ENCODE measurements around the gene EHMT2. TPM values are rescaled to one million over a fixed set of nuclear protein-coding genes. Genes with fewer than 3 reads are reported as not detected.
"Not testable (repeated sequence)": the region's sequence is repeated elsewhere in the genome, so short reads cannot be mapped to it uniquely, and the experiment has no call there.

EHMT2 gene
- total RNA-seq, 1 donor from 2014 or later = 14.5 TPM

DNA sequence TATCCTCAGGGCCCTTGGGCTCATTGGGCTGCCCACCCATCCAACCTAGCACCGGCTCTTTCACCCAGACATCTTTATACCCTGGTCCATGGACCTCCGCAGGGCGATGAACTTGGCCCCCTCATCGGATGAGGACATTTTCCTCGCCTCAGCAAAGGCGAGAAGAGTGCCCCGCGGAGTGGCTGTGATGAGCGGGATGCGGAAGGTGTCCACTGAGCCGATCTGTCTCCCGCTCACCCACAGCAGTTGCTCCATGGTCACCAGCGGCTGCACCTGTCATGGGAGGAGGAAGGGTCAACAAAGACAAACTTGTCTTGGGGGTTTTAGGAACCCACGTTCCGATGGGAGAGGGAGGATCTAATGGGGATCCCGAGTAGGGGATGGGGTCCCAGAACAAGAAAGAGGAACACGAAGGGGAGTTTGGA lies 35.6 kb downstream of the EHMT2 start:
- Histone ChIP-seq H3K27me3 (ENCODE audit: control insufficient read depth, insufficient read depth, low read length) (no peaks in the 10 kb centered on the region), H3K4me3 (ENCODE audit: low read depth, low read length) (peak overlapping the region; percentile 82), H3K36me3 (ENCODE audit: control insufficient read depth, insufficient read depth, low read length) (peaks cover 13% of the 10 kb centered on the region)
- TF ChIP-seq, protein P1, sequence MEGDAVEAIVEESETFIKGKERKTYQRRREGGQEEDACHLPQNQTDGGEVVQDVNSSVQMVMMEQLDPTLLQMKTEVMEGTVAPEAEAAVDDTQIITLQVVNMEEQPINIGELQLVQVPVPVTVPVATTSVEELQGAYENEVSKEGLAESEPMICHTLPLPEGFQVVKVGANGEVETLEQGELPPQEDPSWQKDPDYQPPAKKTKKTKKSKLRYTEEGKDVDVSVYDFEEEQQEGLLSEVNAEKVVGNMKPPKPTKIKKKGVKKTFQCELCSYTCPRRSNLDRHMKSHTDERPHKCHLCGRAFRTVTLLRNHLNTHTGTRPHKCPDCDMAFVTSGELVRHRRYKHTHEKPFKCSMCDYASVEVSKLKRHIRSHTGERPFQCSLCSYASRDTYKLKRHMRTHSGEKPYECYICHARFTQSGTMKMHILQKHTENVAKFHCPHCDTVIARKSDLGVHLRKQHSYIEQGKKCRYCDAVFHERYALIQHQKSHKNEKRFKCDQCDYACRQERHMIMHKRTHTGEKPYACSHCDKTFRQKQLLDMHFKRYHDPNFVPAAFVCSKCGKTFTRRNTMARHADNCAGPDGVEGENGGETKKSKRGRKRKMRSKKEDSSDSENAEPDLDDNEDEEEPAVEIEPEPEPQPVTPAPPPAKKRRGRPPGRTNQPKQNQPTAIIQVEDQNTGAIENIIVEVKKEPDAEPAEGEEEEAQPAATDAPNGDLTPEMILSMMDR (IDR thresholded peaks at IDR 0.05; ENCODE audit: insufficient read depth, low read length, severe bottlenecking) = no peak
- no peak for DNase-seq (ENCODE audit: low read depth)
- no peak for FAIRE-seq

DNA sequence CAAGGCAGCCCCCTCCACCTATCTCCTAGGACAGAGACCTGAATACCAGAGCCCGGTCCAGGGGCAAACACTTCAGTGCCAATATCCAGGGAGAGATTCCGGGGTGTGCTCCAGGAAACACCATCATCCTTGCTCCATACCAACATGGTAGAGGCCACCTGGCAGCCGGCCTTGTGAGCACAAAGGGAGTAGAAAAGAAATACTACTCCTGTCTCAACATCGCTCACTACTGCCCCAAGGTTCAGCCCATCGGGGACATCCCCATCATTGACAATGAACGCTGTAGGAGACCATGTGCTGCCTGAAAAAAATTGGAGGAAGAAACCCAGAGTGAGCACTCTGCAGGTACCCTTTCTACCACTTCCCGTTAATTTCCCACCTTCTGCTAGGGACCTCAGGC lies 36.3 kb downstream of the EHMT2 start:
- H3K27me3 ChIP-seq (ENCODE audit: control insufficient read depth, insufficient read depth, low read length) = no peaks in the 10 kb centered on the region
- no peak for DNase-seq (ENCODE audit: low read depth)
- H3K4me3 ChIP-seq (ENCODE audit: low read depth, low read length) = no peak overlapping the region
- TF ChIP-seq, protein P1 (IDR thresholded peaks at IDR 0.05; ENCODE audit: insufficient read depth, low read length, severe bottlenecking) = no peak
- FAIRE-seq = no peak
- H3K36me3 ChIP-seq (ENCODE audit: control insufficient read depth, insufficient read depth, low read length) = peaks cover 13% of the 10 kb centered on the region

DNA sequence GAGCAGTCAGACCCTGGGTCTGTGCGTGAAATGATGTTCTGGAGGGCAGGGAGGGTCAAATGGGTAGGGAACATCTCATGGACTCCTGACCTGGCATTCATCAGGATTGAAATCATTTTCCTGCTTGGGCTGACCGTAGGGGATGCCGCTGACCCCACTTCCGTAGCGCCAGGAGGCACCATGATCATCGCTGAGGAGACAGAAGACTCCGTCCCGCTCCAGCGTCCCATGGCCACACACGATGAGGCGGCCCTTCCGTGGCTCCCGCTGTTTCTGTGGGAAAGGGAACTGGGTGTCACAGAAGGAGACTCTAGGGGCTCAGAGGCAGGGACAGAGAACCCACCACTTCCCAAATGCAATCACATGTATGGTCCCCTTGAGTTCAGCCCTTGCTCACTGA lies 37.1 kb downstream of the EHMT2 start:
- DNase-seq (ENCODE audit: low read depth) (no peak), FAIRE-seq (no peak)
- TF ChIP-seq, protein P1 (IDR thresholded peaks at IDR 0.05; ENCODE audit: insufficient read depth, low read length, severe bottlenecking) = no peak
- Histone ChIP-seq H3K4me3 (ENCODE audit: low read depth, low read length) (no peak overlapping the region), H3K27me3 (ENCODE audit: control insufficient read depth, insufficient read depth, low read length) (no peaks in the 10 kb centered on the region), H3K36me3 (ENCODE audit: control insufficient read depth, insufficient read depth, low read length) (peaks cover 13% of the 10 kb centered on the region)

GRCh38 chr6:31859923-31860322 lies 37.6 kb downstream of the EHMT2 start:
- H3K4me3 ChIP-seq (ENCODE audit: low read depth, low read length) = no peak overlapping the region
- DNase-seq (ENCODE audit: low read depth) (no peak), FAIRE-seq (no peak)
- no peaks in the 10 kb centered on the region for H3K27me3 ChIP-seq (ENCODE audit: control insufficient read depth, insufficient read depth, low read length)
- H3K36me3 ChIP-seq (ENCODE audit: control insufficient read depth, insufficient read depth, low read length) = peaks cover 13% of the 10 kb centered on the region
- TF ChIP-seq, protein P1 (IDR thresholded peaks at IDR 0.05; ENCODE audit: insufficient read depth, low read length, severe bottlenecking) = no peak

DNA sequence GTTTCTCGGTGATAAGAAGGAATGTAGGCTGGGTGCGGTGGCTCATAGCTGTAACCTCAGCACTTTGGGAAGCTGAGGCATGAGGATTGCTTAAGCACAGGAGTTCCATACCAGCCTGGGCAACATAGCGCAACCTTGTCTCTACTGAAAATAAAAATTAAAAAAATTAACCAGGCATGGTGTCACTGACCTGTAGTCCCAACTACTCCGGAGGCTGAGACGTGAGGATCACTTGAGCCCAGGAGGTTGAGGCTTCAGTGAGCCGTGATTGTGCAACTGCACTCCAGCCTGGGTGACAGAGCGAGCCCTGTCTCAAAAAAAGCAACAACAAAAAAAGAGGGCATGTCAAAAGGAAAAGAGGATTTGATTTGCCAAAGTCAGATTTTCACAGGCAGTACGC lies 38.8 kb downstream of the EHMT2 start:
- DNase-seq (ENCODE audit: low read depth) (no peak), FAIRE-seq (no peak)
- H3K27me3 ChIP-seq (ENCODE audit: control insufficient read depth, insufficient read depth, low read length) = no peaks in the 10 kb centered on the region
- TF ChIP-seq, protein P1 (IDR thresholded peaks at IDR 0.05; ENCODE audit: insufficient read depth, low read length, severe bottlenecking) = no peak
- no peak overlapping the region for H3K4me3 ChIP-seq (ENCODE audit: low read depth, low read length)
- peaks cover 13% of the 10 kb centered on the region for H3K36me3 ChIP-seq (ENCODE audit: control insufficient read depth, insufficient read depth, low read length)

DNA sequence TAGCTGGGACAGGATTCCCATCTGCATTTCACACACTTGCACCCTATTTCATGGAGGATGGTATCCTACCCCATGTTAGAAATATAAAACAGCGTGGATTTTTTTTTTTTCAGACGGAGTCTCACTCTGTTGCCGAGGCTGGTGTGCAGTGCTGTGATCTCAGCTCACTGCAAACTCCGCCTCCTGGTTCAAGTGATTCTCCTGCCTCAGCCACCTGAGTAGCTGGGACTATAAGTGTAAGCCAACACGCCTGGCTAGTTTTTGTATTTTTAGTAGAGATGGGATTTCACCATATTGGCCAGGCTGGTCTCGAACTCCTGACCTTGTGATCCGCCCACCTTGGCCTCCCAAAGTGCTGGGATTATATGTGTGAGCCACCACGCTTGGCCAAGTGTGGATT lies 39.7 kb downstream of the EHMT2 start:
- not testable (repeated sequence) for DNase-seq (ENCODE audit: low read depth); FAIRE-seq
- H3K36me3 ChIP-seq (ENCODE audit: control insufficient read depth, insufficient read depth, low read length) = peaks cover 13% of the 10 kb centered on the region

DNA sequence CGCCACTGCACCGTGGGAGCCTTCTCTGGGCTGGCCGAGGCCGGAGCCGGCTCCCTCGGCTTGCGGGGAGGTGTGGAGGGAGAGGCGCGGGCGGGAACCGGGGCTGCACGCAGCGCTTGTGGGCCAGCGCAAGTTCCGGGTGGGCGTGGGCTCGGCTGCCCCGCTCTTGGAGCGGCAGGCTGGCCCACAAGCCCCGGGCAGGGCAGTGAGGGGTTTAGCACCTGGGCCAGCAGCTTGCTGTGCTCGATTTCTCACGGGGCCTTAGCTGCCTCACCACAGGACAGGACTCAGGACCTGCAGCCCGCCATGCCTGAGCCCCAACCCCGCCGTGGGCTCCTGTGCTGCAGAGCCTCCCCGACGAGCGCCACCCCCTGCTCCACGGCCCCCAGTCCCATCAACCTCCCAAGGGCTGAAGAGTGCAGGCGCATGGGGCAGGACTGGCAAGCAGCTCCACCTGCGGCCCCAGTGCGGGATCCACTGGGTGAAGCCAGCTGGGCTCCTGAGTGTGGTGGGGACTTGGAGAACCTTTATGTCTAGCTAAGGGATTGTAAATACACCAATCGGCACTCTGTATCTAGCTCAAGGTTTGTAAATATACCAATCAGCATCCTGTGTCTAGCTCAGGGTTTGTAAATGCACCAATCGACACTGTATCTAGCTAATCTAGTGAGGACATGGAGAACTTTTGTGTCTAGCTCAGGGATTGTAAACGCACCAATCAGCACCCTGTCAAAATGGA lies 45.3 kb downstream of the EHMT2 start:
- not testable (repeated sequence) for FAIRE-seq; H3K4me3 ChIP-seq (ENCODE audit: low read depth, low read length); DNase-seq (ENCODE audit: low read depth); H3K36me3 ChIP-seq (ENCODE audit: control insufficient read depth, insufficient read depth, low read length); H3K27me3 ChIP-seq (ENCODE audit: control insufficient read depth, insufficient read depth, low read length)

More for the DNA sequence above, 39.7 kb downstream of the EHMT2 start:
- not testable (repeated sequence) for H3K4me3 ChIP-seq (ENCODE audit: low read depth, low read length); H3K27me3 ChIP-seq (ENCODE audit: control insufficient read depth, insufficient read depth, low read length)
